Nephron progenitor cell (in vitro differentiated cells): ENCODE data around the gene ADORA2B.

ENCODE experiments used
- DNase-seq: peaks from one replicate; pipeline ENCODE4 v3.0.0; 2021
- H3K27ac Mint-ChIP-seq: 2 replicates; pipeline ENCODE4 v1.8.0; 2021; ENCODE audit warnings: mild to moderate bottlenecking, moderate library complexity, mixed read lengths
- H3K27me3 Mint-ChIP-seq: 2 replicates; pipeline ENCODE4 v1.8.0; 2021; ENCODE audit warnings: mild to moderate bottlenecking, low read depth, mixed read lengths; ENCODE audit not compliant: poor library complexity
- H3K36me3 Mint-ChIP-seq: 2 replicates; pipeline ENCODE4 v1.8.0; 2021; ENCODE audit warnings: low read depth, mixed read lengths
- H3K4me1 Mint-ChIP-seq: 2 replicates; pipeline ENCODE4 v1.8.0; 2021; ENCODE audit warnings: mixed read lengths
- H3K4me3 Mint-ChIP-seq: 2 replicates; pipeline ENCODE4 v1.8.0; 2021; ENCODE audit warnings: mild to moderate bottlenecking, moderate library complexity, mixed read lengths
- H3K9me3 Mint-ChIP-seq: 2 replicates; pipeline ENCODE4 v1.8.0; 2021; ENCODE audit warnings: mild to moderate bottlenecking, moderate library complexity, mixed read lengths
- TF ChIP-seq, protein P1 (sequence below): fragments of 200-600 bp; sonication (generic); IDR thresholded peaks from 2 replicates; pipeline ENCODE4 v1.5.0; 2021; ENCODE audit warnings: antibody characterized with exemption

ADORA2B gene

GRCh38 chr17:15999141-15999973 lies 54.4 kb downstream of the ADORA2B start, which contains the start of the genes TTC19 and ZSWIM7:
TSS of gene TTC19 (plus strand) at chr17:15999824. CDS start at chr17:15999849, 25 bp downstream.
TSS of gene ZSWIM7 (minus strand) at chr17:15999704. CDS start at chr17:15999594, 110 bp downstream.
- Mint-ChIP-seq H3K4me1 (peaks cover 19% of the 10 kb centered on the region), H3K36me3 (peaks cover 55% of the 10 kb centered on the region), H3K9me3 (peaks cover 22% of the 10 kb centered on the region), H3K4me3 (peak within 1 kb of the TSS; percentile 94), H3K27ac (peak within 1 kb of the TSS; percentile 97), H3K27me3 (peaks cover 5% of the 10 kb centered on the region)
- TF ChIP-seq, protein P1, sequence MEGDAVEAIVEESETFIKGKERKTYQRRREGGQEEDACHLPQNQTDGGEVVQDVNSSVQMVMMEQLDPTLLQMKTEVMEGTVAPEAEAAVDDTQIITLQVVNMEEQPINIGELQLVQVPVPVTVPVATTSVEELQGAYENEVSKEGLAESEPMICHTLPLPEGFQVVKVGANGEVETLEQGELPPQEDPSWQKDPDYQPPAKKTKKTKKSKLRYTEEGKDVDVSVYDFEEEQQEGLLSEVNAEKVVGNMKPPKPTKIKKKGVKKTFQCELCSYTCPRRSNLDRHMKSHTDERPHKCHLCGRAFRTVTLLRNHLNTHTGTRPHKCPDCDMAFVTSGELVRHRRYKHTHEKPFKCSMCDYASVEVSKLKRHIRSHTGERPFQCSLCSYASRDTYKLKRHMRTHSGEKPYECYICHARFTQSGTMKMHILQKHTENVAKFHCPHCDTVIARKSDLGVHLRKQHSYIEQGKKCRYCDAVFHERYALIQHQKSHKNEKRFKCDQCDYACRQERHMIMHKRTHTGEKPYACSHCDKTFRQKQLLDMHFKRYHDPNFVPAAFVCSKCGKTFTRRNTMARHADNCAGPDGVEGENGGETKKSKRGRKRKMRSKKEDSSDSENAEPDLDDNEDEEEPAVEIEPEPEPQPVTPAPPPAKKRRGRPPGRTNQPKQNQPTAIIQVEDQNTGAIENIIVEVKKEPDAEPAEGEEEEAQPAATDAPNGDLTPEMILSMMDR = no peak
- DNase-seq = peak; percentile 92

GRCh38 chr17:15999974-16000827 lies 55.3 kb downstream of the ADORA2B start:
- Mint-ChIP-seq H3K27ac (peak overlapping the region; percentile 32), H3K4me3 (peak overlapping the region; percentile 94), H3K27me3 (peaks cover 5% of the 10 kb centered on the region), H3K4me1 (peaks cover 19% of the 10 kb centered on the region), H3K36me3 (peaks cover 57% of the 10 kb centered on the region), H3K9me3 (peaks cover 22% of the 10 kb centered on the region)
- TF ChIP-seq, protein P1 = no peak
- DNase-seq = peak; percentile 62

- Mint-ChIP-seq H3K27ac (no peak overlapping the region), H3K36me3 (peaks cover 63% of the 10 kb centered on the region)
- TF ChIP-seq, protein P1 = no peak
Observed at GRCh38 chr17:16001226-16001897, 56.4 kb downstream of the ADORA2B start.

DNA sequence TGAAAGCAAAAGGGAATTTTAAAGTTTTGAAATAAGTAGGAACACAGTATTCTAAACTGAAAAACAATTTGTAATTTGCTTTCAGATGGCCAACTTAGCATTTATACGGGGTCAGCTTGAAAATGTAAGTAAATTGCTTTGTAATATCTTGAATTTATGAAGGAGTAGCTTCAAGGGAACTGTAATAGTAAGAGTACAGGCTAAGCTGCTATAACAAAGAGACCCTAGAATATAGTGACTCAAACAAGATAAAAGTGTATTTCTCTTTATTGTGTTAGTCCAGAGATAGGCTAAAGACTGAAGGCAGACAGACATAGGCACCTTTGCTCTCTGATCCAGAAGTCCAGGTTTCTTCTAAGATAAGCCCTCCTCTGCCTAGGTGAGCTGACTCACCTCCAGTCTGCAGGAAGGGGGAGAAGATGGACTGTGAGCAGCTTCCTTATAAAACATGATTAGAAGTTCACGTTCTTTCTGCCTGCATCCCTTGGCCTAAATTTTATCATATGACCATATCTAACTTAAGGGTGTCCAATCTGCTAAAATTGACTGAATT lies 57.9 kb downstream of the ADORA2B start:
- peaks cover 68% of the 10 kb centered on the region for H3K36me3 Mint-ChIP-seq
- peaks cover 5% of the 10 kb centered on the region for H3K27me3 Mint-ChIP-seq
- TF ChIP-seq, protein P1 = no peak
- peaks cover 19% of the 10 kb centered on the region for H3K4me1 Mint-ChIP-seq
- no peak overlapping the region for H3K27ac Mint-ChIP-seq
- DNase-seq = no peak
- no peak overlapping the region for H3K4me3 Mint-ChIP-seq
- H3K9me3 Mint-ChIP-seq = peaks cover 22% of the 10 kb centered on the region

More at GRCh38 chr17:16001226-16001897, 56.4 kb downstream of the ADORA2B start:
- peak overlapping the region; percentile 94 for H3K4me3 Mint-ChIP-seq
- H3K4me1 Mint-ChIP-seq = peaks cover 19% of the 10 kb centered on the region
- peaks cover 22% of the 10 kb centered on the region for H3K9me3 Mint-ChIP-seq
- H3K27me3 Mint-ChIP-seq = peaks cover 5% of the 10 kb centered on the region
- no peak for DNase-seq

- H3K27me3 Mint-ChIP-seq = peaks cover 5% of the 10 kb centered on the region
Observed at GRCh38 chr17:16003841-16004240, 58.9 kb downstream of the ADORA2B start.

More at GRCh38 chr17:16003841-16004240, 58.9 kb downstream of the ADORA2B start:
- no peak for DNase-seq
- TF ChIP-seq, protein P1 = no peak
- Mint-ChIP-seq H3K4me1 (peaks cover 19% of the 10 kb centered on the region), H3K36me3 (peaks cover 79% of the 10 kb centered on the region), H3K4me3 (no peak overlapping the region), H3K9me3 (peaks cover 22% of the 10 kb centered on the region), H3K27ac (no peak overlapping the region)
